Muscle of leg (tissue), 11 donors: ENCODE results near the gene ATP6V1G1. TPM values are rescaled to one million over a fixed set of nuclear protein-coding genes. Genes with fewer than 3 reads are reported as not detected.
A peak's percentile ranks its signal among the peaks of the same experiment; 100 is the strongest.

Source experiments
- DNase-seq: peaks from one replicate; pipeline ENCODE4 v3.0.0; 2013
- H3K27ac ChIP-seq: one replicate; pipeline ENCODE4 v1.5.1; 2013; ENCODE audit warnings: mild to moderate bottlenecking, low read length, control low read depth
- H3K27me3 ChIP-seq: one replicate; pipeline ENCODE4 v1.6.1; 2013; ENCODE audit warnings: low read length; ENCODE audit not compliant: control insufficient read depth, insufficient read depth
- H3K36me3 ChIP-seq: one replicate; pipeline ENCODE4 v1.6.1; 2013; ENCODE audit warnings: low read length; ENCODE audit not compliant: control insufficient read depth, insufficient read depth
- H3K4me1 ChIP-seq: one replicate; pipeline ENCODE4 v1.6.1; 2013; ENCODE audit warnings: low read length; ENCODE audit not compliant: control insufficient read depth, insufficient read depth
- H3K4me3 ChIP-seq: one replicate; pipeline ENCODE4 v1.5.1; 2013; ENCODE audit warnings: low read length, control low read depth
- H3K9me3 ChIP-seq: replicated peaks from 2 replicates; pipeline ENCODE4 v1.6.1; 2013; ENCODE audit warnings: low read depth, low read length; ENCODE audit not compliant: control insufficient read depth
- WGBS: methylation state at CpG from one replicate; pipeline ENCODE4 v1.1.5; 2013; ENCODE audit warnings: missing lambda C conversion rate; ENCODE audit not compliant: insufficient coverage; 5-methylcytosine and 5-hydroxymethylcytosine counted together
- polyA plus RNA-seq, 8 donors: library from polyadenylated mRNA; unstranded; fragments of 120-200 nt; gene quantifications; one replicate each; pipeline versions ENCODE4 v1.2.1 to v1.2.3, GENCODE V29; 2013; ENCODE audit warnings: inconsistent platforms in 1 of 8, low replicate concordance in 1 of 8; ENCODE audit not compliant: insufficient read length in 8 of 8, insufficient read depth in 1 of 8
- total RNA-seq: library from RNA; stranded (reverse); fragments of 120-200 nt; gene quantifications from one replicate; pipeline ENCODE4 v1.2.4, GENCODE V29; 2013

ATP6V1G1 gene
- total and polyA plus RNA-seq, 9 donors = 82.1 to 125 (median 96.8) TPM

DNA sequence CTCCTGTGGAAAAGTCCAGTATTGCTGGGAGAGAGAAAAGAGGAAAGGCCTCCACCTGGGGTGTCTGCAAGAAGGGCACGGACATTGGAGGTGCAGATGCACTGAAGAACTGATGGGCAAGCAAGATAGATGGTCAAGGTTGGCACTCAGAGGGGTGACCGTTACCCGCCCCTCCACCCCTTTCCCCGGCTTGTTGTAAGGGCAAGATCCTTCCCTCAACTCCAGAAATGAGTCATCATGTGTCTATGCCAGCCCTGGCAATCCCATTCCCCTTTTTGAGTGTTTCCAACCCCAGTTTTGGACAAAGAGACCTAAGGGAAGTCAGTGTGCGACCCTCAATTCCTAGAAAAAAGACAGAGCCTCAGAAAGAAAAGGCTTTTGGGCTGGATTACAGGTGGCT is 34.9 kb upstream of the ATP6V1G1 start:
- no peak overlapping the region for H3K27ac ChIP-seq
- H3K27me3 ChIP-seq = peaks cover 8% of the 10 kb centered on the region
- DNase-seq = no peak
- H3K9me3 ChIP-seq = no peaks in the 10 kb centered on the region
- H3K4me3 ChIP-seq = no peak overlapping the region
- no peaks in the 10 kb centered on the region for H3K36me3 ChIP-seq
- 100% methylated on average over 2 of the region's 5 CpGs for WGBS
- H3K4me1 ChIP-seq = no peaks in the 10 kb centered on the region

DNA sequence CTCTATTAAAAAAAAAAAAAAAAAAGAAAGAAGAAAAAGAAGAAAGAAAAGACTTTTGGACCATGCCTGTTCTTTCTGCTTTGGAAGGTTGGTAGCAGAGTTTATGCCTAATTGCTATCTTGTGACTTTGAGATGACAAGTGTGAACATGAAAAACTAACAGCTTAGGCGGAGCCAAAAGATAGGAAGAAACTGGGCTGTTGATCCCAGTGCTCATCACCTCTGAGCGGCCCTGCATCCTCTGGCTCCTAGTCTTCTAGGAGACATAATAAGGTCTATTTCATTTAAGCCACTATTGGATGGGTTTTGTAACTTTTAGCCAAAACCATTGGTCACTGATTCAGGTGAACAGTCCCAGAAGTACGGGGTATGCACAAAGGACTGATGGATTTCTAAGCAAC is 34.4 kb upstream of the ATP6V1G1 start:
- no peak overlapping the region for H3K4me3 ChIP-seq
- H3K27ac ChIP-seq = no peak overlapping the region
- no peaks in the 10 kb centered on the region for H3K9me3 ChIP-seq
- no peak for DNase-seq
- H3K4me1 ChIP-seq = no peaks in the 10 kb centered on the region
- H3K36me3 ChIP-seq = no peaks in the 10 kb centered on the region
- peaks cover 3% of the 10 kb centered on the region for H3K27me3 ChIP-seq
- 86% methylated on average over 2 of the region's 3 CpGs for WGBS

DNA sequence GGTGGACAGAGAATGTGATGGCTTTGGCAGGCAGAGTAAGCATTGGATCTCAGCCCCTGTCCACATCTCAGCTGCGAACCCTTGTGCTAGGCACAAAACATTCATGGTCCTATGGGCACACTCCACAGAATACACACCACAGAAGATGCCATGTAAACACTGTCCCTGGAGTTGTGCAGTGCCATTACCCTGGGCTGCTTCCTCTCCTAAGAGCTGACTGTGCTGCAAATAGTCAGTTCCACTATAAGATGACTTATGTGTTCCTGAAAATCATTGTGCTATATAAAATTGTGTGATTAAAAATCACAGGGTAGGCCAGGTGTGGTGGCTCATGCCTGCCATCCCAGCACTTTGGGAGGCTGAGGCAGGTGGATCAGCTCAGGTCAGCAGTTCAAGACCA is 31.9 kb upstream of the ATP6V1G1 start:
- Histone ChIP-seq H3K27me3 (no peaks in the 10 kb centered on the region), H3K4me3 (no peak overlapping the region), H3K4me1 (no peaks in the 10 kb centered on the region), H3K36me3 (no peaks in the 10 kb centered on the region), H3K27ac (no peak overlapping the region), H3K9me3 (no peaks in the 10 kb centered on the region)
- DNase-seq = no peak
- WGBS = no CpG with 5 or more reads among the region's 1 CpG

DNA sequence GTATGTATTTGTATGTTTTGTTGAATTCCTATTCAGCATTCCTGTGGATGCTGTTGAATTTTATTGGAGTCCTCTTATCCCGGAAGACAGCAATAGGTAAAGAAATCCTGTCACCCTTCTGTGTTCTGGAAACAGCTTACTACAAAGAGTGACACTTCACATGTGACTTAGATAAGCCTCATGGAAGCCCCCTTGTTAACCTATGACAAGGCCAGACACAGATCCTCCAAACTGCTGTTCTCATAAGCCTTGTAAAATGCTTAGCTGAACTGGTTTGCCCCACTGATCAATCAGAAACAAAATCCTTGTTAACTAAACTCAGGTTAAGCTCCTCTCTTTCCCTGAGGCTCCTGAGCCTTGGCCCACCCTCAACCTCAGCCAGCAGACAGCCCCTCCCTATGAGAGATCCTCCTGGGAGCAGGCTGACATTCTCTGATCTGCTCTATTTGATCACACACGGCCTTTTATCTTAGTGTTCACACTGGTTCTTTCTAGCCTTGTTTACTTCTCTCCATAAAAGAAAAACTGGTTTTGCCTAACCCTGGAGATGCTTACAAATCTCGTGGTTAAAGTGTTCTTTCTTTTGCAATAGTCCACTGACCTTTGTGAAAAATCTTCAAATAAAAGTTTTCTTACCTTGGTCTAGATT is 29.4 kb upstream of the ATP6V1G1 start:
- no peak overlapping the region for H3K4me3 ChIP-seq
- no peak for DNase-seq
- H3K36me3 ChIP-seq = no peaks in the 10 kb centered on the region
- H3K27me3 ChIP-seq = no peaks in the 10 kb centered on the region
- H3K9me3 ChIP-seq = no peaks in the 10 kb centered on the region
- H3K27ac ChIP-seq = no peak overlapping the region
- 60% methylated on average over 2 of the region's 3 CpGs for WGBS
- no peaks in the 10 kb centered on the region for H3K4me1 ChIP-seq

DNA sequence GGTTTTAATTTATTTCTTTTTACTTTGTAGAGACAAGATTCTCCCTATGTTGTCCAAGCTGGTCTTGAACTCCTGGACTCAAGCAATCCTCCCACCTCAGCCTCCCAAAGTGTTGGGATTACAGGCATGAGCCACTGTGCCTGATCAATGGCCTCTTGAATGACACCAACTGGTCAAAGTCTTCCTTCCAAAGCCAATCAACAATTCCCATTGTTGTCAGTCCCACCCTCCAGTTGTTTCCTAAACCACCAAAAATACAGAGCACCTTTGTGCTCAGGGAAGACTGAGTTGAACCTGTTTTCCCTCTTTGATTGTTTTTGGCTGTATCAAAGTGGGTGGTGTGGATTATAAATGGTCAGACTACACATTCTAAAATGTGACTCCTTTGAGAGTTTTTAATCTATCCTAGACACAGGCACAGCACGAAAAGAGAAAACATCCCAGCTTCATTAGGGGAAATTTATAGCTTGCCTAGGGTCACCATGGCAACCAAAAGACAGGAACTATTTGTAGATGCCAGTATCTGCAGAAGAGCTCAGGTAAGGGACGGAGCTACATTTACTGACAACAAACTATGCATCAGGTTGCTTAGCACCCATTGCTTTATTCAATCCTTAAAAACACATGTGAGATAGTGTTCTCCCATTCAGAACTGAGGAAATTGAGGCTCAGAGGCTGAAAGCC is 27.6 kb upstream of the ATP6V1G1 start:
- Histone ChIP-seq H3K27ac (no peak overlapping the region), H3K27me3 (no peaks in the 10 kb centered on the region), H3K4me1 (no peaks in the 10 kb centered on the region), H3K9me3 (no peaks in the 10 kb centered on the region), H3K36me3 (no peaks in the 10 kb centered on the region), H3K4me3 (no peak overlapping the region)
- peak; percentile 26 for DNase-seq
- no CpG with 5 or more reads among the region's 2 CpGs for WGBS

DNA sequence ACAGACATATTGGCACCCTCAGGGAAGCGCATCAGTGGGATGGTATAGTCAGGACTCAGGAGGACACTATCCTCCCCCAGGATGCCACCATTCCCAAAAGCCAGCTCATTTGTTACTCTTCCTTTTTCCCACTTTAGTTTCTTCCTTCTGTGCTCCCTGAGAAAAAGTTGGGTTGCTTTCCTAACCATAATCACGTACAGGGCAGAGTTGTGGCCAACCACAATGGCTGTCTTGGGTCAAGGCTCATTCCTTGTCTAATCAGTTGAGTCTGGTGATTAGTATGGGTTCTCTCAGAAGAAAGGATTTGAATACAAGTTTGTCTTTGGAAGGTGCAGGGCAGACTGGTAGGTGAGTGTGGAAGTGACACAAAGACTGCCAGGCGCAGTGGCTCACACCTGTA is 26.6 kb upstream of the ATP6V1G1 start:
- Histone ChIP-seq H3K4me1 (no peaks in the 10 kb centered on the region), H3K4me3 (no peak overlapping the region), H3K27me3 (no peaks in the 10 kb centered on the region), H3K9me3 (no peaks in the 10 kb centered on the region), H3K27ac (no peak overlapping the region), H3K36me3 (no peaks in the 10 kb centered on the region)
- WGBS = no CpG with 5 or more reads among the region's 3 CpGs
- no peak for DNase-seq

DNA sequence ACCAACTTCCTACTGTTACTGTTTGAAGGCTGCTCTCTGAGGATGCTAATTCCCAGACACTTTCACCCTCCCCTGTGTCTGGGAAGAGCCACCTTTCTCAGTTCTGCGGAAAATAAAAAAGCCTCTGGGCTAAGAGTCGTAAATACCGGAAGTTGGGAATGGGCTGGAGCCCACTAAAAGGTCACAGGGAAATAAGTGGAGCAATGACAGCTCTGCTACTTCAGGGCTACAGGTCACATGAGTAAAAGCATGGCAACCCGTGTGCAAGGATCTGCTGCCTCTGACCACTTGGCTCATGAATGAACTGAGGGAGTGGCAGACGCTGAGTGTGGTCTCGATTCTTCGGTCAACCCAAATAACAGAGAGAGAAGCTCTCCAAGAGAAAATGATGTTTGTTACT is 25.8 kb upstream of the ATP6V1G1 start:
- DNase-seq = no peak
- WGBS = 60% methylated on average over 7 of the region's 7 CpGs
- Histone ChIP-seq H3K27me3 (no peaks in the 10 kb centered on the region), H3K9me3 (no peaks in the 10 kb centered on the region), H3K27ac (no peak overlapping the region), H3K4me1 (no peaks in the 10 kb centered on the region), H3K36me3 (no peaks in the 10 kb centered on the region), H3K4me3 (no peak overlapping the region)

DNA sequence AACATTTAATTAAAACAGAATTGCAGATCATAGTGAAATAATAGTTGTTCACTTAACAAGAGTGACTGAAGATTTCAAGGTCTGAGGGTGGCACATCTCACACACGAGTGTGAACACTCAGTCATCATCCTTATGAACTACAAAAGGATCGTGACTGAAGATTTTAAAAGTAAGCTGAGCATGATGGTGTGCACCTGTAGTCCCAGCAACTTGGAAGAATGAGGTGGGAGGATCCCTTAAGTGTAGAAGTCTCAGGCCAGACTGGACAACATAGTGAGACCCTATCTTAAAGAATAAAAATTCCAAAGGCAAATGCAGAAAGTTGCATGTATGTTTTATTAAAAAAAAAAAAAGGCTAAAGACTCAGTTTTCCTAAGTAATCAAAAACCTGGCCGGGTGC is 22.4 kb upstream of the ATP6V1G1 start:
- WGBS = no CpG with 5 or more reads among the region's 3 CpGs

DNA sequence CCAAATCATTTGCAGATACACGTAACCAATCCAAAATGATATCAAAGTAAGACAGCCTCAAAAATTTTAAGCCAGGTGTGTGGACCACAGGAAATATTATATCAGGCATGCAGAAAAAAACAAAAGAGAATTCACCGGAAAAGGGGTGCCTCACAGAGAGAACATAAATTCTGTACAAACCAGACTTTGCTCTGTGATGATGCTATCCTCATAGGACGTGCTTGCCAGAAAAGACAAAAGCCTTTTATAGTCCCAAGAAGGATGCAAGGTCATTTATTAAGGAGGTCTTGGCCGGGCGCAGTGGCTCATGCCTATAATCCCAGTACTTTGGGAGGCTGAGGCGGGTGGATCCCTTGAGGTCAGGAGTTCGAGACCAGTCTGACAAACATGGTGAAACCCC is 16.8 kb upstream of the ATP6V1G1 start:
- no peaks in the 10 kb centered on the region for H3K4me1 ChIP-seq
- no peaks in the 10 kb centered on the region for H3K9me3 ChIP-seq
- no peak for DNase-seq
- H3K27ac ChIP-seq = no peak overlapping the region
- no CpG with 5 or more reads among the region's 7 CpGs for WGBS
- H3K4me3 ChIP-seq = no peak overlapping the region
- no peaks in the 10 kb centered on the region for H3K36me3 ChIP-seq
- H3K27me3 ChIP-seq = no peaks in the 10 kb centered on the region

More for the DNA sequence above, 22.4 kb upstream of the ATP6V1G1 start:
- DNase-seq = no peak
- H3K27me3 ChIP-seq = no peaks in the 10 kb centered on the region
- no peak overlapping the region for H3K4me3 ChIP-seq
- no peaks in the 10 kb centered on the region for H3K4me1 ChIP-seq
- no peak overlapping the region for H3K27ac ChIP-seq
- no peaks in the 10 kb centered on the region for H3K36me3 ChIP-seq
- H3K9me3 ChIP-seq = no peaks in the 10 kb centered on the region

DNA sequence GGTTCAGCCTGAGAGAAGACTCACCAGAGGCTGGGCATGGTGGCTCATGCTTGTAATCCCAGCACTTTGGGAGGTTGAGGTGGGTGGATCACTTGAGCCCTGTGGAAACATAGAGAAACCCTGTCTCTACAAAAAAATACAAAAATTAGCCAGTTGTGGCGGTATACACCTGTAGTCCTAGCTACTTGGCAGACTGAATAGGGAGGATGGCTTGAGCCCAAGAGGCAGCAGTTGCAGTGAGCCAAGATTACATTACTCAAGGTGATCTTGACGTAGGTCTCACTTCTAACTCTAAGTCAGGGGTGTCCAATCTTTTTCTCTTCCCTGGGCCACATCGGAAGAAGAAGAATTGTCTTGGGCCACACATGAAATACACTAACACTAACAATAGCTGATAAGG is 16.2 kb upstream of the ATP6V1G1 start:
- Histone ChIP-seq H3K4me3 (no peak overlapping the region), H3K27ac (no peak overlapping the region), H3K36me3 (no peaks in the 10 kb centered on the region), H3K9me3 (no peaks in the 10 kb centered on the region), H3K4me1 (no peaks in the 10 kb centered on the region), H3K27me3 (no peaks in the 10 kb centered on the region)
- DNase-seq = no peak
- 20% methylated on average over 1 of the region's 3 CpGs for WGBS
